ENCODE data around the gene HOXD12.

The HOXD12 gene

GRCh38 chr2:176082824-176083751 is 16.5 kb upstream of the HOXD12 start:
- Histone ChIP-seq H3K27me3 (ENCODE audit: insufficient read depth, low read depth) (no peaks in the 10 kb centered on the region), H3K27ac (no peak overlapping the region), H4K20me1 (ENCODE audit: insufficient read depth) (no peaks in the 10 kb centered on the region), H3K79me2 (ENCODE audit: insufficient read depth, low read depth) (no peaks in the 10 kb centered on the region), H3K9ac (no peak overlapping the region), H3K4me2 (no peak overlapping the region), H2AFZ (ENCODE audit: low read depth) (no peak overlapping the region), H3K4me3 (IDR thresholded peaks at IDR 0.05; ENCODE audit: insufficient read depth, low read depth, low read length) (no peak overlapping the region), H3K4me1 (ENCODE audit: low read depth, poor library complexity, severe bottlenecking) (no peaks in the 10 kb centered on the region), H3K36me3 (ENCODE audit: insufficient read depth) (no peaks in the 10 kb centered on the region)
- TF ChIP-seq, protein P1, sequence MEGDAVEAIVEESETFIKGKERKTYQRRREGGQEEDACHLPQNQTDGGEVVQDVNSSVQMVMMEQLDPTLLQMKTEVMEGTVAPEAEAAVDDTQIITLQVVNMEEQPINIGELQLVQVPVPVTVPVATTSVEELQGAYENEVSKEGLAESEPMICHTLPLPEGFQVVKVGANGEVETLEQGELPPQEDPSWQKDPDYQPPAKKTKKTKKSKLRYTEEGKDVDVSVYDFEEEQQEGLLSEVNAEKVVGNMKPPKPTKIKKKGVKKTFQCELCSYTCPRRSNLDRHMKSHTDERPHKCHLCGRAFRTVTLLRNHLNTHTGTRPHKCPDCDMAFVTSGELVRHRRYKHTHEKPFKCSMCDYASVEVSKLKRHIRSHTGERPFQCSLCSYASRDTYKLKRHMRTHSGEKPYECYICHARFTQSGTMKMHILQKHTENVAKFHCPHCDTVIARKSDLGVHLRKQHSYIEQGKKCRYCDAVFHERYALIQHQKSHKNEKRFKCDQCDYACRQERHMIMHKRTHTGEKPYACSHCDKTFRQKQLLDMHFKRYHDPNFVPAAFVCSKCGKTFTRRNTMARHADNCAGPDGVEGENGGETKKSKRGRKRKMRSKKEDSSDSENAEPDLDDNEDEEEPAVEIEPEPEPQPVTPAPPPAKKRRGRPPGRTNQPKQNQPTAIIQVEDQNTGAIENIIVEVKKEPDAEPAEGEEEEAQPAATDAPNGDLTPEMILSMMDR (conservative IDR thresholded peaks at IDR 0.05; ENCODE audit: low read depth, low read length), result no peak

DNA sequence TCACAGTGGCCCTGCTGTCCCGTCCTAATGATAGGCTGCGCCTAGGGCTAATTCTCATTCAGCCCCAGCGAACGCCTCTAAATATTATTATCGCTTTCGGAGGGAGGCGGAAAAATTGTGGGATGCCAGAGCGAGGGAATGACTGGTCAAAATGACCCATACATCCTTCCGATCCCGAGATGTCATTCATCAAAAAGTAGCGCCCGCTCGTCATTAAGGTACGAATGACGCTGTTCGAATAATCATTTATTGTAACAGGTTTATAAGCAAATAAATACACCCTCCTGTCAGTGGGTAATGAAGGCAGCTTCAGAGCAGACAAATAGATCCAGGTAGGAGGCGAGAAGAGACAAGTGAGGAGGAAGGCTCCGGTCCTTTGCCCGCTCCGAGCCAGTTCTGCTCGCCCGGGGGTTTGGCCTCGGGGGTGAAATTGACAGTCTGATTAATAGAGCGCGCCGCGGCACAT is 15.8 kb upstream of the HOXD12 start, which contains the start of gene EVX2:
EVX2 (minus strand) TSS at position 167 of the 466 bp plus-strand sequence. CDS start 186 bp downstream, outside the sequence.
- Histone ChIP-seq H2AFZ (ENCODE audit: low read depth) (no peak within 1 kb of the TSS), H3K36me3 (ENCODE audit: insufficient read depth) (no peaks in the 10 kb centered on the region), H3K9ac (no peak within 1 kb of the TSS), H3K4me2 (no peak within 1 kb of the TSS), H4K20me1 (ENCODE audit: insufficient read depth) (no peaks in the 10 kb centered on the region), H3K4me3 (IDR thresholded peaks at IDR 0.05; ENCODE audit: insufficient read depth, low read depth, low read length) (no peak within 1 kb of the TSS), H3K27ac (no peak within 1 kb of the TSS), H3K79me2 (ENCODE audit: insufficient read depth, low read depth) (no peaks in the 10 kb centered on the region), H3K4me1 (ENCODE audit: low read depth, poor library complexity, severe bottlenecking) (no peaks in the 10 kb centered on the region), H3K27me3 (ENCODE audit: insufficient read depth, low read depth) (no peaks in the 10 kb centered on the region)
- TF ChIP-seq, protein P1 (conservative IDR thresholded peaks at IDR 0.05; ENCODE audit: low read depth, low read length), result no peak

DNA sequence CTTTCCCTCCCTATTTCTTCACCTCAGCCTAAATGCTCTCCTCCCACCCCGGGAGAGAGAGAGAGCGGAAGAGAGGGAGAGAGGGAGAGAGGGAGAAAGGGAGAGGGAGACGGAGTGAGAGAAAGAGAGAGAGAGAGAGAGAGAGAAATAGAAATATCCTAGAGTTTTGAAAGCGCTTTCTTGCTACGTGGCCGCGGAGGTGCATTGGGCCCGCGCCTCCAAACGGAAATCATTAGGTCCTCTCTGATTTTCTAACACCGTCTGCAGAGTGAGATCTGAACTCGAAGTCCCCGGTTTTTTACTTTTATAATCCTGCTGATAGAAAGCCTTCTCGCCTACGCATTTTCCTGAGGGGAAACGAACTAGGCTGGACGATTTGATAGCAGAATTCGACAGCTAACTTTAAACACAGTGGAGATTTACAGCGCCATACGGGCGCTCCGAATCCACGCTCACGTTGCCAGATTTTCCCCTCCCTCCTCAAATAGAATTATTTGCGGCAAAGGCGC is 14.9 kb upstream of the HOXD12 start:
- no peak overlapping the region for H2AFZ ChIP-seq (ENCODE audit: low read depth)

DNA sequence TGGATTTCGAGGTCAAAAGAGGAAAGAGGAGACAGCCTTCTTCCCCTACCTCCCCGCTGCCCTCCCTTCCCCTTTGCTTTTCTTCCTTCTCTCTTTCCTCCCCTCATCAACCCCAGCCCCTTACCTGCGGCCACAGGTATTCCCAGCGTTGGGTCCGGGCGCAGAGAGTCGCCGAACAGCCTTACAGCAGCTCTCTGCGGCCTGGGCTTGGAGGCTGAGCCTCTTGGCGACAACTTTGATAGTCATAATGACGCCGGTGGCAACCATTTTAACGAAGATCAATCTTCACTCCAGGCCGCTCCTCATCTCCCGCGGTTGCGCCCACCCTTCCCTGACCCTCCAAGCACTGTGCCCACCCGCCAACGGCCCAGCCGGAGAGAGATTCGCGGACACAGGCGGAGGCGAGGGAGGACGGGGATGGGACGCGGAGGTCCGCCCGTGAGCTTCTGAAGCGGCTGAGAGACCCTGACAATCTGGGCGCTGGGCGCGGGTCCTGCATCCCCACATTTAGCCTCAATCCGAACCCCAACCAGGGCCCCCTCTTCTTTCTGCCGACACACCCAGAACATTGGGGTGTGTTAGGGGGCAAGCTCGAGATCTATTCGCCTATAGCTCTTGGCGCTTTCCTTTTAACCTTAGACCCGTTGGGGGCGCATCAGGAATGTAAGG is 14.3 kb upstream of the HOXD12 start:
- Histone ChIP-seq H3K4me3 (IDR thresholded peaks at IDR 0.05; ENCODE audit: insufficient read depth, low read depth, low read length) (no peak overlapping the region), H3K79me2 (ENCODE audit: insufficient read depth, low read depth) (no peaks in the 10 kb centered on the region), H3K4me1 (ENCODE audit: low read depth, poor library complexity, severe bottlenecking) (no peaks in the 10 kb centered on the region), H3K36me3 (ENCODE audit: insufficient read depth) (no peaks in the 10 kb centered on the region), H3K27me3 (ENCODE audit: insufficient read depth, low read depth) (no peaks in the 10 kb centered on the region), H3K27ac (no peak overlapping the region), H3K4me2 (no peak overlapping the region), H3K9ac (no peak overlapping the region), H2AFZ (ENCODE audit: low read depth) (no peak overlapping the region), H4K20me1 (ENCODE audit: insufficient read depth) (no peaks in the 10 kb centered on the region)
- TF ChIP-seq, protein P1 (conservative IDR thresholded peaks at IDR 0.05; ENCODE audit: low read depth, low read length), result no peak

More for the DNA sequence above, 14.9 kb upstream of the HOXD12 start:
- Histone ChIP-seq H3K9ac (no peak overlapping the region), H3K4me2 (no peak overlapping the region), H3K4me3 (IDR thresholded peaks at IDR 0.05; ENCODE audit: insufficient read depth, low read depth, low read length) (no peak overlapping the region), H4K20me1 (ENCODE audit: insufficient read depth) (no peaks in the 10 kb centered on the region), H3K27me3 (ENCODE audit: insufficient read depth, low read depth) (no peaks in the 10 kb centered on the region), H3K36me3 (ENCODE audit: insufficient read depth) (no peaks in the 10 kb centered on the region), H3K4me1 (ENCODE audit: low read depth, poor library complexity, severe bottlenecking) (no peaks in the 10 kb centered on the region), H3K79me2 (ENCODE audit: insufficient read depth, low read depth) (no peaks in the 10 kb centered on the region), H3K27ac (no peak overlapping the region)
- TF ChIP-seq, protein P1 (conservative IDR thresholded peaks at IDR 0.05; ENCODE audit: low read depth, low read length), result no peak
